Glutamatergic neuron (in vitro differentiated cells): ENCODE data around the gene NBPF3. TPM values are rescaled to one million over a fixed set of nuclear protein-coding genes. Genes with fewer than 3 reads are reported as not detected.

Source experiments
- DNase-seq: peaks from one replicate; pipeline ENCODE4 v3.0.0; 2022
- H3K27ac Mint-ChIP-seq: one replicate; pipeline ENCODE4 v1.8.0; 2020; ENCODE audit warnings: mild to moderate bottlenecking, mixed read lengths, inconsistent platforms; ENCODE audit not compliant: unreplicated experiment
- H3K27me3 Mint-ChIP-seq: one replicate; pipeline ENCODE4 v1.8.0; 2020; ENCODE audit warnings: mild to moderate bottlenecking, moderate library complexity, mixed read lengths, inconsistent platforms; ENCODE audit not compliant: unreplicated experiment
- H3K36me3 Mint-ChIP-seq: one replicate; pipeline ENCODE4 v1.8.0; 2020; ENCODE audit warnings: mild to moderate bottlenecking, mixed read lengths, inconsistent platforms; ENCODE audit not compliant: unreplicated experiment
- H3K4me1 Mint-ChIP-seq: one replicate; pipeline ENCODE4 v1.8.0; 2020; ENCODE audit warnings: mild to moderate bottlenecking, low read depth, mixed read lengths, inconsistent platforms; ENCODE audit not compliant: unreplicated experiment
- H3K4me3 Mint-ChIP-seq: one replicate; pipeline ENCODE4 v1.8.0; 2020; ENCODE audit warnings: mild to moderate bottlenecking, mixed read lengths, inconsistent platforms; ENCODE audit not compliant: unreplicated experiment
- H3K9me3 Mint-ChIP-seq: one replicate; pipeline ENCODE4 v1.8.0; 2020; ENCODE audit warnings: mild to moderate bottlenecking, moderate library complexity, mixed read lengths, inconsistent platforms; ENCODE audit not compliant: unreplicated experiment
- CTCF ChIP-seq: fragments of 200-600 bp; sonication (generic); IDR thresholded peaks from one replicate; pipeline ENCODE4 v1.5.0; 2021; ENCODE audit not compliant: partially characterized antibody, unreplicated experiment
- total RNA-seq: library from RNA; stranded (reverse); fragmentation: NEBNext Ultra II Directional; extraction: Animal tissue kit (Norgen Biotek cat#: 25700); gene quantifications from one replicate; pipeline ENCODE4 v1.2.1, GENCODE V29; 2021; ENCODE audit not compliant: unreplicated experiment

NBPF3 gene
- total RNA-seq, 1 donor from 2014 or later, result 3.1 TPM

GRCh38 chr1:21520899-21521716 lies 81.2 kb downstream of the NBPF3 start:
- no peak for TF ChIP-seq CTCF
- H3K4me3 Mint-ChIP-seq, result no peak overlapping the region
- H3K36me3 Mint-ChIP-seq, result no peaks in the 10 kb centered on the region
- no peak for DNase-seq
- peaks cover 4% of the 10 kb centered on the region for H3K9me3 Mint-ChIP-seq
- H3K27me3 Mint-ChIP-seq, result peaks cover under 1% of the 10 kb centered on the region
- H3K27ac Mint-ChIP-seq, result no peak overlapping the region
- H3K4me1 Mint-ChIP-seq, result peaks cover 2% of the 10 kb centered on the region

- DNase-seq, result no peak
- no peak for TF ChIP-seq CTCF
- H3K4me1 Mint-ChIP-seq, result peaks cover 2% of the 10 kb centered on the region
- H3K4me3 Mint-ChIP-seq, result no peak overlapping the region
- peaks cover 4% of the 10 kb centered on the region for H3K9me3 Mint-ChIP-seq
- no peak overlapping the region for H3K27ac Mint-ChIP-seq
- no peaks in the 10 kb centered on the region for H3K27me3 Mint-ChIP-seq
- no peaks in the 10 kb centered on the region for H3K36me3 Mint-ChIP-seq
These were observed 81.8 kb downstream of the NBPF3 start for GRCh38 chr1:21521717-21522060.

GRCh38 chr1:21522525-21523038 lies 82.6 kb downstream of the NBPF3 start:
- H3K4me1 Mint-ChIP-seq, result peaks cover 2% of the 10 kb centered on the region
- no peaks in the 10 kb centered on the region for H3K27me3 Mint-ChIP-seq
- H3K9me3 Mint-ChIP-seq, result peaks cover 4% of the 10 kb centered on the region
- no peaks in the 10 kb centered on the region for H3K36me3 Mint-ChIP-seq
- no peak for DNase-seq
- no peak overlapping the region for H3K4me3 Mint-ChIP-seq
- H3K27ac Mint-ChIP-seq, result no peak overlapping the region
- TF ChIP-seq CTCF, result no peak

- Mint-ChIP-seq H3K9me3 (peaks cover 4% of the 10 kb centered on the region), H3K27ac (no peak overlapping the region), H3K36me3 (no peaks in the 10 kb centered on the region), H3K4me1 (peaks cover 2% of the 10 kb centered on the region), H3K27me3 (no peaks in the 10 kb centered on the region), H3K4me3 (no peak overlapping the region)
- TF ChIP-seq CTCF, result no peak
- DNase-seq, result no peak
These were observed 83.4 kb downstream of the NBPF3 start for GRCh38 chr1:21523297-21523813.

- H3K36me3 Mint-ChIP-seq, result no peaks in the 10 kb centered on the region
- no peaks in the 10 kb centered on the region for H3K27me3 Mint-ChIP-seq
- H3K27ac Mint-ChIP-seq, result no peak overlapping the region
- H3K4me1 Mint-ChIP-seq, result no peaks in the 10 kb centered on the region
- no peak for DNase-seq
- peaks cover 4% of the 10 kb centered on the region for H3K9me3 Mint-ChIP-seq
- no peak overlapping the region for H3K4me3 Mint-ChIP-seq
- TF ChIP-seq CTCF, result no peak
These were observed 84.3 kb downstream of the NBPF3 start for GRCh38 chr1:21524220-21524619.
